Effector memory CD4-positive, alpha-beta T cell (primary cell): ENCODE data around the gene WNT5B.

ENCODE experiments used
- DNase-seq, 3 donors: peaks; one replicate each; pipeline ENCODE4 v3.0.0-alpha.2; 2020
- H3K27ac ChIP-seq: 2 replicates; pipeline ENCODE4 v1.7.0; 2013; ENCODE audit warnings: mild to moderate bottlenecking, low read length, moderate library complexity; ENCODE audit not compliant: insufficient read depth, poor library complexity, severe bottlenecking
- H3K27me3 ChIP-seq: replicated peaks from 2 replicates; pipeline ENCODE4 v1.7.0; 2013; ENCODE audit warnings: mild to moderate bottlenecking, low read length; ENCODE audit not compliant: insufficient read depth, control insufficient read depth, poor library complexity, severe bottlenecking
- H3K36me3 ChIP-seq: 2 replicates; pipeline ENCODE4 v1.7.0; 2013; ENCODE audit warnings: mild to moderate bottlenecking, low read length, moderate library complexity; ENCODE audit not compliant: control insufficient read depth, insufficient read depth
- H3K4me1 ChIP-seq: 2 replicates; pipeline ENCODE4 v1.7.0; 2013; ENCODE audit warnings: low read length, mild to moderate bottlenecking; ENCODE audit not compliant: control insufficient read depth, insufficient read depth, poor library complexity, severe bottlenecking
- H3K4me3 ChIP-seq: 2 replicates; pipeline ENCODE4 v1.7.0; 2013; ENCODE audit warnings: low read length, low read depth, mild to moderate bottlenecking; ENCODE audit not compliant: insufficient read depth, poor library complexity, severe bottlenecking
- H3K9me3 ChIP-seq: 2 replicates; pipeline ENCODE4 v1.7.0; 2013; ENCODE audit warnings: mild to moderate bottlenecking, low read length, moderate library complexity; ENCODE audit not compliant: control insufficient read depth

The WNT5B gene

GRCh38 chr12:1639538-1639937 lies 10.5 kb downstream of the WNT5B start:
- Histone ChIP-seq H3K4me1 (no peaks in the 10 kb centered on the region), H3K9me3 (no peaks in the 10 kb centered on the region), H3K27me3 (no peaks in the 10 kb centered on the region), H3K27ac (no peak overlapping the region), H3K4me3 (no peak overlapping the region), H3K36me3 (no peaks in the 10 kb centered on the region)
- no peak for DNase-seq

- Histone ChIP-seq H3K27ac (no peak overlapping the region), H3K36me3 (no peaks in the 10 kb centered on the region), H3K4me1 (no peaks in the 10 kb centered on the region), H3K27me3 (no peaks in the 10 kb centered on the region), H3K4me3 (no peak overlapping the region), H3K9me3 (no peaks in the 10 kb centered on the region)
- DNase-seq: no peak
Observed at GRCh38 chr12:1640328-1641234, 11.6 kb downstream of the WNT5B start.

- no peaks in the 10 kb centered on the region for H3K27me3 ChIP-seq
- H3K36me3 ChIP-seq: no peaks in the 10 kb centered on the region
- H3K4me1 ChIP-seq: no peaks in the 10 kb centered on the region
- DNase-seq: no peak
- H3K4me3 ChIP-seq: no peak overlapping the region
- H3K9me3 ChIP-seq: no peaks in the 10 kb centered on the region
- H3K27ac ChIP-seq: no peak overlapping the region
Observed at GRCh38 chr12:1642513-1642912, 13.5 kb downstream of the WNT5B start.

GRCh38 chr12:1643043-1643442 lies 14.0 kb downstream of the WNT5B start:
- H3K4me3 ChIP-seq: no peak overlapping the region

GRCh38 chr12:1643905-1644533 lies 15.0 kb downstream of the WNT5B start:
- H3K36me3 ChIP-seq: no peaks in the 10 kb centered on the region

More at GRCh38 chr12:1643043-1643442, 14.0 kb downstream of the WNT5B start:
- no peak for DNase-seq
- H3K9me3 ChIP-seq: no peaks in the 10 kb centered on the region
- no peaks in the 10 kb centered on the region for H3K4me1 ChIP-seq
- H3K27me3 ChIP-seq: no peaks in the 10 kb centered on the region
- no peaks in the 10 kb centered on the region for H3K36me3 ChIP-seq
- H3K27ac ChIP-seq: no peak overlapping the region

GRCh38 chr12:1644534-1645438 lies 15.8 kb downstream of the WNT5B start:
- H3K36me3 ChIP-seq: no peaks in the 10 kb centered on the region
- DNase-seq: no peak
- H3K27ac ChIP-seq: no peak overlapping the region
- H3K4me1 ChIP-seq: no peaks in the 10 kb centered on the region
- no peak overlapping the region for H3K4me3 ChIP-seq
- H3K9me3 ChIP-seq: no peaks in the 10 kb centered on the region
- no peaks in the 10 kb centered on the region for H3K27me3 ChIP-seq

More at GRCh38 chr12:1643905-1644533, 15.0 kb downstream of the WNT5B start:
- H3K4me1 ChIP-seq: no peaks in the 10 kb centered on the region
- no peaks in the 10 kb centered on the region for H3K27me3 ChIP-seq
- no peaks in the 10 kb centered on the region for H3K9me3 ChIP-seq
- H3K4me3 ChIP-seq: no peak overlapping the region
- H3K27ac ChIP-seq: no peak overlapping the region
- DNase-seq: no peak

GRCh38 chr12:1645819-1646218 lies 16.8 kb downstream of the WNT5B start:
- no peak overlapping the region for H3K27ac ChIP-seq
- no peak overlapping the region for H3K4me3 ChIP-seq
- H3K4me1 ChIP-seq: no peaks in the 10 kb centered on the region
- no peak for DNase-seq
- H3K36me3 ChIP-seq: no peaks in the 10 kb centered on the region
- H3K9me3 ChIP-seq: no peaks in the 10 kb centered on the region
- H3K27me3 ChIP-seq: no peaks in the 10 kb centered on the region

- H3K27ac ChIP-seq: no peak overlapping the region
- H3K9me3 ChIP-seq: no peaks in the 10 kb centered on the region
- H3K4me1 ChIP-seq: no peaks in the 10 kb centered on the region
- DNase-seq: no peak
- H3K36me3 ChIP-seq: no peaks in the 10 kb centered on the region
- H3K4me3 ChIP-seq: no peak overlapping the region
- no peaks in the 10 kb centered on the region for H3K27me3 ChIP-seq
Observed at GRCh38 chr12:1646569-1647284, 17.7 kb downstream of the WNT5B start.

- Histone ChIP-seq H3K36me3 (no peaks in the 10 kb centered on the region), H3K9me3 (no peaks in the 10 kb centered on the region), H3K4me3 (no peak overlapping the region), H3K27me3 (no peaks in the 10 kb centered on the region), H3K27ac (no peak overlapping the region), H3K4me1 (no peaks in the 10 kb centered on the region)
- no peak for DNase-seq
Observed at GRCh38 chr12:1647285-1647669, 18.2 kb downstream of the WNT5B start.
